ENCODE measurements around the gene IFT57. TPM values are rescaled to one million over a fixed set of nuclear protein-coding genes. Genes with fewer than 3 reads are reported as not detected.

IFT57 gene
- total and polyA plus RNA-seq, 2 donors (not counting 1 experiment from before 2014, with no cell fraction given), result 53.6 to 94.4 TPM

- H3K79me2 ChIP-seq (ENCODE audit: control insufficient read depth, insufficient read depth, low read length), result peaks cover 4% of the 10 kb centered on the region
- no peaks in the 10 kb centered on the region for H4K20me1 ChIP-seq (ENCODE audit: control insufficient read depth, insufficient read depth, low read length, poor library complexity, severe bottlenecking)
- 100% methylated on average over 1 of the region's 3 CpGs for WGBS (ENCODE audit: insufficient coverage)
- peaks cover 0 to 13% (median 4%) of the 10 kb centered on the region in 3 donors for H3K9me3 ChIP-seq (ENCODE audit: control extremely low read depth in 1 of 3, control insufficient read depth in 2 of 3, insufficient read depth in 1 of 3, low read length in 2 of 3)
- H3K27me3 ChIP-seq (replicated peaks in 1 of 4; ENCODE audit: control extremely low read depth in 1 of 4, control insufficient read depth in 3 of 4, insufficient read depth in 4 of 4, low read length in 3 of 4), result no peaks in the 10 kb centered on the region
- H3K36me3 ChIP-seq (replicated peaks in 1 of 2; ENCODE audit: control extremely low read depth in 1 of 2, control insufficient read depth in 1 of 2, extremely low read depth in 1 of 2, insufficient read depth in 2 of 2, low read length in 1 of 2), result no peaks in the 10 kb centered on the region
- ATAC-seq (ENCODE audit: low read depth) (no peak), DNase-seq (no peak)
- H3K27ac ChIP-seq (ENCODE audit: low read length in 2 of 2), result no peak overlapping the region
- Mint-ChIP-seq H3K9me3 (ENCODE audit: insufficient read depth) (peaks cover 8% of the 10 kb centered on the region), H3K4me1 (peaks cover 16% of the 10 kb centered on the region), H3K27me3 (no peaks in the 10 kb centered on the region), H3K4me3 (no peak overlapping the region), H3K27ac (no peak overlapping the region)
- no peak overlapping the region for H3K4me2 ChIP-seq (replicated peaks; ENCODE audit: low read depth, low read length, poor library complexity, severe bottlenecking)
- no peaks in the 10 kb centered on the region for H3K4me1 ChIP-seq (ENCODE audit: control insufficient read depth in 2 of 2, insufficient read depth in 2 of 2, low read length in 2 of 2)
- ChIA-PET POLR2A (interaction anchor here (1.1 kb wide), 1 partner anchor 14 kb away, joined by 3 read pairs; no protein-coding TSS in a partner anchor), CTCF (no interaction called here)
- H3K9ac ChIP-seq (ENCODE audit: low read length), result no peak overlapping the region
- intact Hi-C loops (cut with micrococcal nuclease), result no loop called here
- TF ChIP-seq EZH2 (IDR thresholded peaks at IDR 0.05; ENCODE audit: borderline replicate concordance, insufficient read depth, low read depth, low read length, poor library complexity, severe bottlenecking), result no peak
- TF ChIP-seq CTCF (IDR thresholded peaks at IDR 0.05), result no peak
- no peak overlapping the region for H3K4me3 ChIP-seq (ENCODE audit: control extremely low read depth in 1 of 5, extremely low read depth in 1 of 5, insufficient read depth in 1 of 5, low read depth in 2 of 5, low read length in 4 of 5)
- H2AFZ ChIP-seq (ENCODE audit: insufficient read depth, low read depth, low read length, poor library complexity, severe bottlenecking), result no peak overlapping the region
These were observed 70.0 kb downstream of the IFT57 start for GRCh38 chr3:108152274-108152673.

GRCh38 chr3:108150200-108150599 lies 72.0 kb downstream of the IFT57 start:
- Histone ChIP-seq H2AFZ (ENCODE audit: insufficient read depth, low read depth, low read length, poor library complexity, severe bottlenecking) (no peak overlapping the region), H3K4me1 (ENCODE audit: control insufficient read depth in 2 of 2, insufficient read depth in 2 of 2, low read length in 2 of 2) (no peaks in the 10 kb centered on the region), H3K27me3 (replicated peaks in 1 of 4; ENCODE audit: control extremely low read depth in 1 of 4, control insufficient read depth in 3 of 4, insufficient read depth in 4 of 4, low read length in 3 of 4) (no peaks in the 10 kb centered on the region), H3K9ac (ENCODE audit: low read length) (no peak overlapping the region), H4K20me1 (ENCODE audit: control insufficient read depth, insufficient read depth, low read length, poor library complexity, severe bottlenecking) (no peaks in the 10 kb centered on the region), H3K27ac (ENCODE audit: low read length in 2 of 2) (no peak overlapping the region), H3K4me3 (ENCODE audit: control extremely low read depth in 1 of 5, extremely low read depth in 1 of 5, insufficient read depth in 1 of 5, low read depth in 2 of 5, low read length in 4 of 5) (no peak overlapping the region), H3K9me3 (ENCODE audit: control extremely low read depth in 1 of 3, control insufficient read depth in 2 of 3, insufficient read depth in 1 of 3, low read length in 2 of 3) (peaks cover 5 to 19% (median 11%) of the 10 kb centered on the region in 3 donors), H3K79me2 (ENCODE audit: control insufficient read depth, insufficient read depth, low read length) (peaks cover 4% of the 10 kb centered on the region), H3K36me3 (replicated peaks in 1 of 2; ENCODE audit: control extremely low read depth in 1 of 2, control insufficient read depth in 1 of 2, extremely low read depth in 1 of 2, insufficient read depth in 2 of 2, low read length in 1 of 2) (peaks cover 1 to 7% of the 10 kb centered on the region in 2 experiments), H3K4me2 (replicated peaks; ENCODE audit: low read depth, low read length, poor library complexity, severe bottlenecking) (no peak overlapping the region)
- no peak for DNase-seq
- no peaks in the 10 kb centered on the region for H3K27me3 Mint-ChIP-seq
- H3K27ac Mint-ChIP-seq, result no peak overlapping the region
- ChIA-PET POLR2A (no interaction called here), CTCF (no interaction called here)
- 97% methylated on average over 6 of the region's 10 CpGs for WGBS (ENCODE audit: insufficient coverage)
- TF ChIP-seq EZH2 (IDR thresholded peaks at IDR 0.05; ENCODE audit: borderline replicate concordance, insufficient read depth, low read depth, low read length, poor library complexity, severe bottlenecking), result no peak
- no peak for TF ChIP-seq CTCF (IDR thresholded peaks at IDR 0.05)
- H3K4me1 Mint-ChIP-seq, result peaks cover 8% of the 10 kb centered on the region
- no peak overlapping the region for H3K4me3 Mint-ChIP-seq
- peaks cover 11% of the 10 kb centered on the region for H3K9me3 Mint-ChIP-seq (ENCODE audit: insufficient read depth)
- ATAC-seq (ENCODE audit: low read depth), result no peak
- intact Hi-C loops (cut with micrococcal nuclease), result no loop called here

Measured in B cell (primary cell).